ENCODE measurements around the gene RNH1.

DNA sequence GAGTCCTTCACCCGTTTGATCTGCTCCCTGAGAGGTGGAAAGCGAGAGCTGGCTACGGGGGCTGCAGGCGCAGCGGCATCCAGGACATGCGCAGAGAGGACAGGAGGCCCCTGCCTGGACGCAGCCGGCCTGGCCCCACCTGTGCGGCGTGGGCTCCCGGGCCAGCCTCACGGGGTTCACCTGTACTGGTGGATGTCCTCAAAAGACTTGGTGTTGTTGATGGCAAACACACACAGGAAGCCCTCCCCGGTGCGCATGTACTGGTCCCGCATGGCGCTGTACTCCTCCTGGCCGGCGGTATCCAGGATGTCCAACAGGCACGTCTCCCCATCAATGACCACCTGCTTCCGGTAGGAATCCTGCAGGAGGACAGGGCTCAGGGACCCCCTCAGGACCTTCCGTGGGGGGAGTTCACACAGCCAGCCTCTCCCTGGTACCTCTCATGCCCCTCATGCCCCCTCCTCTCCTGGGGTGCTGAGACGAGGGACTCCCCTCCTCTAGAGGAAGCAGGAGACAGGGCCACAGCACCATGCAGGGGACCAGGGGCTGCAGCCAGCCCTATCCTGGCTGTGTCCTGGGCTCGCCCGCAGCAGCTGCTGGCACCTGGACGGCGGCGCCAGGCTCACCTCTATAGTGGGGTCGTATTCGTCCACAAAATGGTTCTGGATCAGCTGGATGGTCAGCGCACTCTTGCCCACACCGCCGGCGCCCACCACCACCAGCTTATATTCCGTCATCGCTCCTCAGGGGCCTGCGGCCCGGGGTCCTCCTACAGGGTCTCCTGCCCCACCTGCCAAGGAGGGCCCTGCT, 26.7 kb upstream of the RNH1 start:
- TF ChIP-seq, protein P1, sequence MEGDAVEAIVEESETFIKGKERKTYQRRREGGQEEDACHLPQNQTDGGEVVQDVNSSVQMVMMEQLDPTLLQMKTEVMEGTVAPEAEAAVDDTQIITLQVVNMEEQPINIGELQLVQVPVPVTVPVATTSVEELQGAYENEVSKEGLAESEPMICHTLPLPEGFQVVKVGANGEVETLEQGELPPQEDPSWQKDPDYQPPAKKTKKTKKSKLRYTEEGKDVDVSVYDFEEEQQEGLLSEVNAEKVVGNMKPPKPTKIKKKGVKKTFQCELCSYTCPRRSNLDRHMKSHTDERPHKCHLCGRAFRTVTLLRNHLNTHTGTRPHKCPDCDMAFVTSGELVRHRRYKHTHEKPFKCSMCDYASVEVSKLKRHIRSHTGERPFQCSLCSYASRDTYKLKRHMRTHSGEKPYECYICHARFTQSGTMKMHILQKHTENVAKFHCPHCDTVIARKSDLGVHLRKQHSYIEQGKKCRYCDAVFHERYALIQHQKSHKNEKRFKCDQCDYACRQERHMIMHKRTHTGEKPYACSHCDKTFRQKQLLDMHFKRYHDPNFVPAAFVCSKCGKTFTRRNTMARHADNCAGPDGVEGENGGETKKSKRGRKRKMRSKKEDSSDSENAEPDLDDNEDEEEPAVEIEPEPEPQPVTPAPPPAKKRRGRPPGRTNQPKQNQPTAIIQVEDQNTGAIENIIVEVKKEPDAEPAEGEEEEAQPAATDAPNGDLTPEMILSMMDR (IDR thresholded peaks at IDR 0.05; ENCODE audit: insufficient read depth, low read length, poor library complexity, severe bottlenecking) = no peak
- TF ChIP-seq EZH2phosphoT487 (conservative IDR thresholded peaks at IDR 0.05; ENCODE audit: low read length) = no peak
